Measurements from ENCODE around the gene PODXL2. TPM values are rescaled to one million over a fixed set of nuclear protein-coding genes. Genes with fewer than 3 reads are reported as not detected.

Gene PODXL2
- polyA plus RNA-seq (2013): 0.61 and 0.78 TPM in 2 replicates

GRCh38 chr3:127628788-127629466 is at the start of gene PODXL2:
Gene PODXL2, plus strand, starts transcription at chr3:127629185. Its CDS starts 35 bp downstream, at chr3:127629220.
- Histone ChIP-seq H3K23ac (ENCODE audit: low read length) (no peak within 1 kb of the TSS), H3K4ac (ENCODE audit: low read depth, low read length) (no peak within 1 kb of the TSS), H4K91ac (ENCODE audit: low read depth, low read length) (no peak within 1 kb of the TSS), H2BK120ac (ENCODE audit: insufficient read depth, low read length, poor library complexity) (no peak within 1 kb of the TSS), H3K4me2 (ENCODE audit: low read length) (peak within 1 kb of the TSS; percentile 74), H3K36me3 (ENCODE audit: control insufficient read depth in 1 of 2, insufficient read depth in 2 of 2, low read length in 2 of 2) (no peaks in the 10 kb centered on the region), H3K27me3 (ENCODE audit: insufficient read depth, low read length) (peaks cover 23% of the 10 kb centered on the region), H3K18ac (ENCODE audit: low read length) (no peak within 1 kb of the TSS), H2AFZ (ENCODE audit: insufficient read depth, low read length, poor library complexity) (no peak within 1 kb of the TSS), H2BK12ac (ENCODE audit: low read length) (no peak within 1 kb of the TSS), H3K9ac (ENCODE audit: low read length) (no peak within 1 kb of the TSS), H3K14ac (ENCODE audit: low read length) (no peak within 1 kb of the TSS), H3K79me2 (ENCODE audit: control insufficient read depth, insufficient read depth, low read length, poor library complexity) (no peaks in the 10 kb centered on the region), H4K12ac (ENCODE audit: low read depth, low read length) (no peak within 1 kb of the TSS), H3K27ac (ENCODE audit: low read depth, low read length) (no peak within 1 kb of the TSS), H3K79me1 (ENCODE audit: low read length) (no peaks in the 10 kb centered on the region), H2BK5ac (ENCODE audit: low read depth, low read length, poor library complexity) (no peak within 1 kb of the TSS), H3K4me1 (ENCODE audit: control insufficient read depth in 1 of 2, insufficient read depth in 2 of 2, low read length in 2 of 2) (peaks cover 5 to 8% of the 10 kb centered on the region in 2 experiments), H3K4me3 (ENCODE audit: low read depth, low read length) (peak within 1 kb of the TSS; percentile 54), H3K9me3 (ENCODE audit: insufficient read depth, low read depth, low read length) (peaks cover 7% of the 10 kb centered on the region), H4K8ac (ENCODE audit: low read depth, low read length) (no peak within 1 kb of the TSS), H2AK5ac (ENCODE audit: low read length) (no peak within 1 kb of the TSS)
- no CpG with 5 or more reads among the region's 105 CpGs for WGBS (ENCODE audit: extremely low coverage, insufficient coverage, insufficient read length)
- peak; percentile 66 to 74 for DNase-seq

- no CpG with 5 or more reads among the region's 11 CpGs for whole genome bisulfite sequencing (ENCODE audit: extremely low coverage, insufficient coverage, insufficient read length)
- DNase-seq: no peak
- H4K91ac ChIP-seq (ENCODE audit: low read depth, low read length): no peak overlapping the region
Observed at GRCh38 chr3:127580327-127581060, 48.5 kb upstream of the PODXL2 start.

GRCh38 chr3:127584734-127585133 is 44.3 kb upstream of the PODXL2 start:
- Histone ChIP-seq H3K27me3 (ENCODE audit: insufficient read depth, low read length) (no peaks in the 10 kb centered on the region), H4K8ac (ENCODE audit: low read depth, low read length) (no peak overlapping the region), H2BK120ac (ENCODE audit: insufficient read depth, low read length, poor library complexity) (no peak overlapping the region), H3K4ac (ENCODE audit: low read depth, low read length) (no peak overlapping the region), H3K23ac (ENCODE audit: low read length) (no peak overlapping the region), H4K91ac (ENCODE audit: low read depth, low read length) (no peak overlapping the region), H3K4me3 (ENCODE audit: low read depth, low read length) (no peak overlapping the region), H2BK5ac (ENCODE audit: low read depth, low read length, poor library complexity) (no peak overlapping the region), H3K9ac (ENCODE audit: low read length) (no peak overlapping the region), H3K9me3 (ENCODE audit: insufficient read depth, low read depth, low read length) (peaks cover 2% of the 10 kb centered on the region), H4K12ac (ENCODE audit: low read depth, low read length) (no peak overlapping the region), H2BK12ac (ENCODE audit: low read length) (no peak overlapping the region), H3K18ac (ENCODE audit: low read length) (no peak overlapping the region), H3K79me1 (ENCODE audit: low read length) (no peaks in the 10 kb centered on the region), H3K14ac (ENCODE audit: low read length) (no peak overlapping the region), H3K4me1 (ENCODE audit: control insufficient read depth in 1 of 2, insufficient read depth in 2 of 2, low read length in 2 of 2) (peaks cover 16 to 30% of the 10 kb centered on the region in 2 experiments), H2AFZ (ENCODE audit: insufficient read depth, low read length, poor library complexity) (no peak overlapping the region), H3K4me2 (ENCODE audit: low read length) (no peak overlapping the region), H2AK5ac (ENCODE audit: low read length) (no peak overlapping the region), H3K36me3 (ENCODE audit: control insufficient read depth in 1 of 2, insufficient read depth in 2 of 2, low read length in 2 of 2) (no peaks in the 10 kb centered on the region), H3K27ac (ENCODE audit: low read depth, low read length) (no peak overlapping the region), H3K79me2 (ENCODE audit: control insufficient read depth, insufficient read depth, low read length, poor library complexity) (peaks cover under 1% of the 10 kb centered on the region)
- WGBS (ENCODE audit: extremely low coverage, insufficient coverage, insufficient read length): no CpG with 5 or more reads among the region's 6 CpGs
- no peak for DNase-seq

More at GRCh38 chr3:127580327-127581060, 48.5 kb upstream of the PODXL2 start:
- Histone ChIP-seq H3K4me1 (ENCODE audit: control insufficient read depth in 1 of 2, insufficient read depth in 2 of 2, low read length in 2 of 2) (peaks cover 5 to 12% of the 10 kb centered on the region in 2 experiments), H3K79me1 (ENCODE audit: low read length) (no peaks in the 10 kb centered on the region), H2BK5ac (ENCODE audit: low read depth, low read length, poor library complexity) (no peak overlapping the region), H3K9ac (ENCODE audit: low read length) (no peak overlapping the region), H2AK5ac (ENCODE audit: low read length) (no peak overlapping the region), H3K36me3 (ENCODE audit: control insufficient read depth in 1 of 2, insufficient read depth in 2 of 2, low read length in 2 of 2) (peaks cover 0 to 6% of the 10 kb centered on the region in 2 experiments), H3K27me3 (ENCODE audit: insufficient read depth, low read length) (no peaks in the 10 kb centered on the region), H3K4me2 (ENCODE audit: low read length) (no peak overlapping the region), H3K23ac (ENCODE audit: low read length) (no peak overlapping the region), H2AFZ (ENCODE audit: insufficient read depth, low read length, poor library complexity) (no peak overlapping the region), H4K12ac (ENCODE audit: low read depth, low read length) (no peak overlapping the region), H4K8ac (ENCODE audit: low read depth, low read length) (no peak overlapping the region), H3K18ac (ENCODE audit: low read length) (no peak overlapping the region), H3K4ac (ENCODE audit: low read depth, low read length) (no peak overlapping the region), H2BK120ac (ENCODE audit: insufficient read depth, low read length, poor library complexity) (no peak overlapping the region), H2BK12ac (ENCODE audit: low read length) (no peak overlapping the region), H3K79me2 (ENCODE audit: control insufficient read depth, insufficient read depth, low read length, poor library complexity) (no peaks in the 10 kb centered on the region), H3K4me3 (ENCODE audit: low read depth, low read length) (no peak overlapping the region), H3K9me3 (ENCODE audit: insufficient read depth, low read depth, low read length) (peaks cover 2% of the 10 kb centered on the region), H3K27ac (ENCODE audit: low read depth, low read length) (no peak overlapping the region), H3K14ac (ENCODE audit: low read length) (no peak overlapping the region)

GRCh38 chr3:127585163-127585812 is 43.7 kb upstream of the PODXL2 start:
- Histone ChIP-seq H3K79me1 (ENCODE audit: low read length) (peaks cover 3% of the 10 kb centered on the region), H3K9me3 (ENCODE audit: insufficient read depth, low read depth, low read length) (peaks cover 2% of the 10 kb centered on the region), H3K36me3 (ENCODE audit: control insufficient read depth in 1 of 2, insufficient read depth in 2 of 2, low read length in 2 of 2) (no peaks in the 10 kb centered on the region), H3K23ac (ENCODE audit: low read length) (no peak overlapping the region), H3K79me2 (ENCODE audit: control insufficient read depth, insufficient read depth, low read length, poor library complexity) (peaks cover 6% of the 10 kb centered on the region), H3K27ac (ENCODE audit: low read depth, low read length) (no peak overlapping the region), H2AK5ac (ENCODE audit: low read length) (no peak overlapping the region), H3K4me2 (ENCODE audit: low read length) (no peak overlapping the region), H3K4ac (ENCODE audit: low read depth, low read length) (no peak overlapping the region), H4K91ac (ENCODE audit: low read depth, low read length) (no peak overlapping the region), H3K14ac (ENCODE audit: low read length) (no peak overlapping the region), H2BK12ac (ENCODE audit: low read length) (no peak overlapping the region), H3K27me3 (ENCODE audit: insufficient read depth, low read length) (no peaks in the 10 kb centered on the region), H2BK120ac (ENCODE audit: insufficient read depth, low read length, poor library complexity) (no peak overlapping the region), H2AFZ (ENCODE audit: insufficient read depth, low read length, poor library complexity) (no peak overlapping the region), H3K9ac (ENCODE audit: low read length) (no peak overlapping the region), H4K8ac (ENCODE audit: low read depth, low read length) (no peak overlapping the region), H3K4me1 (ENCODE audit: control insufficient read depth in 1 of 2, insufficient read depth in 2 of 2, low read length in 2 of 2) (peaks cover 17 to 31% of the 10 kb centered on the region in 2 experiments), H2BK5ac (ENCODE audit: low read depth, low read length, poor library complexity) (no peak overlapping the region), H3K18ac (ENCODE audit: low read length) (no peak overlapping the region), H3K4me3 (ENCODE audit: low read depth, low read length) (no peak overlapping the region), H4K12ac (ENCODE audit: low read depth, low read length) (no peak overlapping the region)
- no CpG with 5 or more reads among the region's 4 CpGs for WGBS (ENCODE audit: extremely low coverage, insufficient coverage, insufficient read length)
- peak; percentile 81 to 87 for DNase-seq

All from trophoblast cell (in vitro differentiated cells and primary cell).